A549 (cell line): ENCODE results near the gene RAD51B.

Experiments
- JUN ChIP-seq, 2 experiments: fragments of >200 bp; sonication (Bioruptor Twin); formaldehyde crosslinking; IDR thresholded peaks; 2 replicates in 1 of 2; 3 replicates in 1 of 2; pipeline ENCODE4 v1.6.1; 2016 to 2017
- MAFK ChIP-seq: fragments of 450-650 bp; IDR thresholded peaks from 2 replicates; pipeline ENCODE4 v1.6.1; 2014; ENCODE audit not compliant: partially characterized antibody
- MYC ChIP-seq: IDR thresholded peaks from 2 replicates; pipeline ENCODE4 v1.6.1; 2012; ENCODE audit warnings: mild to moderate bottlenecking, inconsistent platforms, low read length, improper control_type of control experiment, borderline replicate concordance
- RNF2 ChIP-seq: fragments of 200-600 bp; sonication (generic); IDR thresholded peaks from 2 replicates; pipeline ENCODE4 v1.6.1; 2016; ENCODE audit warnings: low read depth, mild to moderate bottlenecking, antibody characterized with exemption, moderate library complexity, borderline replicate concordance
- SMC3 ChIP-seq: fragments of >200 bp; sonication (Bioruptor Twin); formaldehyde crosslinking; IDR thresholded peaks from 3 replicates; pipeline ENCODE4 v1.6.1; 2018; ENCODE audit warnings: inconsistent platforms
- TF ChIP-seq, protein P1 (sequence below): fragments of >200 bp; sonication (Bioruptor Twin); formaldehyde crosslinking; IDR thresholded peaks from 3 replicates; pipeline ENCODE4 v1.5.1; 2016

DNA sequence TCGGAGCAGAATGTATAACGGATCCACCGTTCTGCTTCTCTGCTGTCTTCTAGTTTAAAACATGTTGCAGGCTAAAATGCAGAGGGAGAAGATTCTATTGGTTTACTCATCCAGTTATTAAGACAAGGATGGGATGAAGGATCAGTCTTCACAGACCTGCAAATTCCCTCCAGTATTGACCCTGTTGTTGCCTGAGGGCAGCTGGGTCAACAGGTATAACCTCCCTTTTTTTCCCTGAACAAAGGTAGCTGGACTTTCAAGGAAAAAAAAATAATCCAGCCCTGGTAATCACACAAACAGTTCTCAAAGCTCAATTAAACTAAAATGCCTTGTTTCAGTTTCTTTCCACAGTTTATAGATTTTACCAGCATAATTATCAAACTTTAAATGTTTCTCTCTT is 492.7 kb downstream of the RAD51B start:
- TF ChIP-seq, protein P1, sequence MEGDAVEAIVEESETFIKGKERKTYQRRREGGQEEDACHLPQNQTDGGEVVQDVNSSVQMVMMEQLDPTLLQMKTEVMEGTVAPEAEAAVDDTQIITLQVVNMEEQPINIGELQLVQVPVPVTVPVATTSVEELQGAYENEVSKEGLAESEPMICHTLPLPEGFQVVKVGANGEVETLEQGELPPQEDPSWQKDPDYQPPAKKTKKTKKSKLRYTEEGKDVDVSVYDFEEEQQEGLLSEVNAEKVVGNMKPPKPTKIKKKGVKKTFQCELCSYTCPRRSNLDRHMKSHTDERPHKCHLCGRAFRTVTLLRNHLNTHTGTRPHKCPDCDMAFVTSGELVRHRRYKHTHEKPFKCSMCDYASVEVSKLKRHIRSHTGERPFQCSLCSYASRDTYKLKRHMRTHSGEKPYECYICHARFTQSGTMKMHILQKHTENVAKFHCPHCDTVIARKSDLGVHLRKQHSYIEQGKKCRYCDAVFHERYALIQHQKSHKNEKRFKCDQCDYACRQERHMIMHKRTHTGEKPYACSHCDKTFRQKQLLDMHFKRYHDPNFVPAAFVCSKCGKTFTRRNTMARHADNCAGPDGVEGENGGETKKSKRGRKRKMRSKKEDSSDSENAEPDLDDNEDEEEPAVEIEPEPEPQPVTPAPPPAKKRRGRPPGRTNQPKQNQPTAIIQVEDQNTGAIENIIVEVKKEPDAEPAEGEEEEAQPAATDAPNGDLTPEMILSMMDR: no peak
- TF ChIP-seq RNF2 (no peak), MYC (no peak), SMC3 (no peak), MAFK (no peak), JUN (IDR thresholded peaks at IDR 0.05) (no peak)
